ENCODE measurements around the gene KCTD11.
A peak's percentile ranks its signal among the peaks of the same experiment; 100 is the strongest.

The KCTD11 gene

GRCh38 chr17:7380855-7381683 is 29.1 kb downstream of the KCTD11 start, which contains the start of gene TNK1:
TNK1 (plus strand) TSS chr17:7381089; CDS start chr17:7382927, 1,838 bp downstream.
- no peak for DNase-seq

DNA sequence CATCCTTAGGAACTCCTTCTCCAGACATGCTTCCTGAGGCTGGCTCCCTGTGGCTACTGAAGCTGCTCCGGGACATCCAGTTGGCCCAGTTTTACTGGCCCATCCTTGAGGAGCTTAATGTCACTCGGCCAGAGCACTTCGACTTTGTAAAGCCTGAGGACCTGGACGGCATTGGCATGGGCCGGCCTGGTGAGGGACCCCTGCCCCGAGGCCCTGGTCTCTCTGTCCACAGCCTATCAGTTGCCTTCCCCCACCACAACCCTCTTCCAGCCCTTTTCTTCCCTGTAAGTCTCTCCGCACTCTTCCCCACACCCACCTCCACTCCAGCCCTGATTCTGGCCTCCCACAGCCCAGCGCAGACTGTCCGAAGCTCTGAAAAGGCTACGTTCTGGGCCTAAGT is 30.9 kb downstream of the KCTD11 start:
- DNase-seq = no peak

DNA sequence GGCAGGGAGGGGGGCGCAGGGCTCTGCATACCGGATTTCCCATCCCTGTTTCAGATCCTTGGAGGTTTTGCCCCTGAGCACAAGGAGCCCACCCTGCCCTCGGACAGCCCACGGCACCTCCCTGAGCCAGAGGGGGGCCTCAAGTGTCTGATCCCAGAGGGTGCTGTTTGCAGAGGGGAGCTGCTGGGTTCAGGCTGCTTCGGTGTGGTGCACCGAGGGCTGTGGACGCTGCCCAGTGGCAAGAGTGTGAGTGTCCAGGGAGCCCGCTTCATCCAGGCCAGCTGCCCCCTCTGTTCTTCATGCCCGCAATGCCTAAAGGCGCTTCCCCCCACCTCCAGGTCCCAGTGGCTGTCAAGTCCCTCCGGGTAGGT is 31.4 kb downstream of the KCTD11 start:
- DNase-seq = no peak

DNA sequence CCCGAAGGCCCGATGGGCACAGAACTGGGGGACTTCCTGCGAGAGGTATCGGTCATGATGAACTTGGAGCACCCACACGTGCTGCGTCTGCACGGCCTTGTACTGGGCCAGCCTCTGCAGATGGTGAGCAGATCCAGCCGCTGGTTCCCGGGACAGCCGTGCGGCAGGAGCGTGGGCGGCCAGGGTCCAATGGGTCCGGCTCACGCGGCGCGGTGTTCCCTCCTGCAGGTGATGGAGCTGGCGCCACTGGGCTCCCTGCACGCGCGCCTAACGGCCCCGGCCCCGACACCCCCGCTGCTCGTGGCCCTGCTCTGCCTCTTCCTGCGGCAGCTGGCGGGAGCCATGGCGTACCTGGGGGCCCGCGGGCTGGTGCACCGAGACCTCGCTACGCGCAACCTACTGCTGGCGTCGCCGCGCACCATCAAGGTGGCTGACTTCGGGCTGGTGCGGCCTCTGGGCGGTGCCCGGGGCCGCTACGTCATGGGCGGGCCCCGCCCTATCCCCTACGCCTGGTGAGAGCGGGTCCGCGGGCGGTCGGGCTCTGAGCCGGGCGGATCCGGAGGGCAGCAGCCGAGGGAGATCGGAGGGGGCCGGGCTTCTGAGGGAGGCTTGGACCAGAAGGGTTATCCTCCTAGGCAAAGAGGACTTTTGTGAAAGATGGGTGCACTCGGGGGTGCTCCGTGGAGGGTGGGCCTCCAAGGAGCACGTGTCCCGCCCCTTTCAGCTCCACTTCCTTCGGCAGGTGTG is 32.0 kb downstream of the KCTD11 start:
- DNase-seq = no peak

DNA sequence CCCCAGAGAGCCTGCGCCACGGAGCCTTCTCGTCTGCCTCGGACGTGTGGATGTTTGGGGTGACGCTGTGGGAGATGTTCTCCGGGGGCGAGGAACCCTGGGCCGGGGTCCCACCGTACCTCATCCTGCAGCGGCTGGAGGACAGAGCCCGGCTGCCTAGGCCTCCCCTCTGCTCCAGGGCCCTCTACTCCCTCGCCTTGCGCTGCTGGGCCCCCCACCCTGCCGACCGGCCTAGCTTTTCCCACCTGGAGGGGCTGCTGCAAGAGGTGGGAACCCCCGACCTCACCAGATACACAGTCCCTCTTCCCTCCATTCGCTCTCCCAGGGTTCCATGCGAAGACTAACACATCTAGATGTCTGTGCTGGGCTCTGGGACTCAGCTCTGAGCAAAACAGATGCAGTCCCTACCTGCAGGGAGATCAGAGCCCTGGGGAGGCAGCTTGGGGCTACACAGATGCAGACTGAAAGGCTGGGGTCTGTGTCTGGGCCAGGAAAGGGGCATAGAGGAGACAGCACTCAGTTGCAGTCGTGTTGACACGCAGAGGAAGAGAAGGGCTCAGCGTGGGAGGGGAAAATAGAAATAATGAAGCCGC is 32.6 kb downstream of the KCTD11 start:
- no peak for DNase-seq

DNA sequence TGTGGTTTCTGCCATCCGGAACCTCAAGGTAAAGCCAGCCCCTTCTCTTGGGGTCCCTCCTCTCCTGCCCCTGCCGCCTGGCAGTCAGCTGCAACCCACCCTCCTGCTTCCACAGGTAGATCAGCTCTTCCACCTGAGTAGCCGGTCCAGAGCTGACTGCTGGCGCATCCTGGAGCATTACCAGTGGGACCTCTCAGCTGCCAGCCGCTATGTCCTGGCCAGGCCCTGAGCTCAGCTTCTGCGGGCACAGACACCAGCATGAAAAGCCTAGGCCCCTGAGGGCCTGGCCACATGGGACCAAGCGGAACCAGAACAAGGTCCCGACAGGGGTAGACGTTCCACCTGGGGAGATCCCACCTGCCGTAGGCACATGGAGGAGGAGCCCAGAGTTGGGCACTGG is 36.9 kb downstream of the KCTD11 start:
- DNase-seq = no peak

- DNase-seq = no peak
Observed at GRCh38 chr17:7389924-7390910, 38.3 kb downstream of the KCTD11 start.

- DNase-seq = no peak
Observed at GRCh38 chr17:7391307-7391706, 39.3 kb downstream of the KCTD11 start.

DNA sequence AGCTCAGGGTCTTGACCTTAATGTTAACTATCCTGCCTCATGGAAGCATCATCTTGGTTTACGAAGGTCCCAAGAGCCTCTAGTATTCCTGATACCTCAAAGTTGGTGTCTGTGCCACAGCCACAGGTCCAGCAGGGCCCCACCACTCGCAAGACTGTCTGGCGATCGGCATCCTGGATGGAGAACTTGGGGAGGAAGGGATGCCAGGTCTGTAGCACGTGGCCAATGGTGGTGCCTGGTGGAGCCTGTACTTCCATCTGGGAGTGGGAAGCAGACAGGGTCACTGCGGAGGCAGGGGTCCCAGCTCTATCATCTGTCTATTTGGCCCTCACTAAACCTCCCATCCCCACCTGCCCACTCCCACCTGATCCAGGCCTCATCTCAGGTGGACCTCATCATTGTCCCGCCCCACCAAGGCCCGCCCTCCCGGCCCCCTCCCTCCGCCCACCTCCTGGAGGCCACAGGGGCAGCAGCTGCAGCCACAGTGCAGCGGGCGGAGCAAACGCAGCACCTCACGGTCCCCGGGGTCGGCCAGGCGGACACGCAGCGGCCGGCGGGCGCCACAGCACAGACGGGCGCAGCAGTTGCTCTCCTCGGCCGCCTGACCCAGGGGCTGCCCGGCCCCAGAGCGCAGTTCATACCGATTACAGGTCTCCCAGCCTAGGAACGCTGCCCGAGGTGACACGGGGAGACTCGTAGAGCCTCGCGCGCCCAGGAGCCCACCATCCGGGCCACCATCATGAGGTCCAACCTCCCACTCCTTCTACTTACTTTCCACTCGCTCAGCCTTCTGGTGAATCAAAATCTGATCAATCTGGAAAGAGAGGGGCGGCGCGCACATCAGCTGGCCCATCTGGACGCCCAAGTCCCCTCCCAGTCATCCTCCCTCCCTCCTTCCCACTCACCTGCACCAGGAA is 41.0 kb downstream of the KCTD11 start:
- DNase-seq = no peak

- no peak for DNase-seq
Observed at GRCh38 chr17:7393613-7394451, 41.9 kb downstream of the KCTD11 start.

GRCh38 chr17:7394452-7395191 is 42.7 kb downstream of the KCTD11 start, which contains the start of gene PLSCR3:
PLSCR3 (minus strand) TSS chr17:7394525; CDS start chr17:7394110, 415 bp downstream.
- DNase-seq = peak; percentile 58

DNA sequence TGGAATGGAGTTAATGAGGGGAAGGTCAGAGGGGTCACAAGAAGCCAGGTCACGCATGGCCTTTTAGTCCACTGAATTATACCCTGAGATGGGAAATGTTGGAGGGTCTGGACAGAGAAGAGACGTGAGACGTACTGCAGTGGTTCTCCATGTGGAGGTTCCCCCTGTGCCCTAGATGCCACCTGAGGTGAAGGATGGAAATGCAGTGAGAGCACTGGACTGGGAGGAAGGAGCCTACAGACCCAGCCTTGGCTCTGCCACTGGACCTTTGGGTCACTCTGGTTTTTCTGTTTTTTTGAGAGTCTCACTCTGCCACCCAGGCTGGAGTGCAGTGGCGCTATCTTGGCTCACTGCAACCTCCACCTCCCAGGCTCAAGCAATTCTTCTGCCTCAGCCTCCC is 44.2 kb downstream of the KCTD11 start:
- DNase-seq = no peak

GRCh38 chr17:7398612-7399011 is 46.6 kb downstream of the KCTD11 start:
- no peak for DNase-seq

GRCh38 chr17:7403043-7403726 is 51.2 kb downstream of the KCTD11 start:
- DNase-seq = no peak

DNA sequence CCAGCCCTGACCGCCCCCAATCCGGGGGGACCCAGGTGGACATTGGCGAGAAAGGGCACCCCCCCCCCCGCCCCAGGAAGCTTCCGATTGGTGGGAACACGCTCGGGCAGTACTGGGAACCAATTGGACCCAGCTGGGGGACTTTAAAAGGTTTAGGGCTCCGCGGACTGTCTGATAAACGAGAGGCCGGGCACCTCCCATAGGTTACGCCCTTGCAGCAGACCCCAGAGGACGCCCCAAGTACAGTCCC is 51.7 kb downstream of the KCTD11 start:
- DNase-seq = peak; percentile 72

GRCh38 chr17:7403977-7404736 is 52.2 kb downstream of the KCTD11 start, which contains the start of gene TMEM256:
TMEM256 (minus strand) TSS chr17:7404097; CDS start chr17:7404084, 13 bp downstream.
- DNase-seq = peak; percentile 99

Measured in kidney glomerular epithelial cell (primary cell).